Uterus (tissue), 2 donors: ENCODE measurements around the gene NMNAT3.

Experiments
- POLR2A ChIP-seq, 2 donors: fragments of 450-650 bp; IDR thresholded peaks; one replicate each; pipeline ENCODE4 v1.6.1; 2016; ENCODE audit warnings: antibody characterized with exemption in 2 of 2, mild to moderate bottlenecking in 1 of 2, moderate library complexity in 1 of 2
- TF ChIP-seq, protein P1 (sequence below), 4 experiments: fragments of 200-600 bp in 2 of 4; fragments of 450-650 bp in 2 of 4; sonication (generic) in 2 of 4; IDR thresholded peaks; one replicate each; pipeline ENCODE4 v1.5.1; 2016 to 2019; ENCODE audit warnings: antibody characterized with exemption in 4 of 4, mild to moderate bottlenecking in 2 of 4, moderate library complexity in 1 of 4

DNA sequence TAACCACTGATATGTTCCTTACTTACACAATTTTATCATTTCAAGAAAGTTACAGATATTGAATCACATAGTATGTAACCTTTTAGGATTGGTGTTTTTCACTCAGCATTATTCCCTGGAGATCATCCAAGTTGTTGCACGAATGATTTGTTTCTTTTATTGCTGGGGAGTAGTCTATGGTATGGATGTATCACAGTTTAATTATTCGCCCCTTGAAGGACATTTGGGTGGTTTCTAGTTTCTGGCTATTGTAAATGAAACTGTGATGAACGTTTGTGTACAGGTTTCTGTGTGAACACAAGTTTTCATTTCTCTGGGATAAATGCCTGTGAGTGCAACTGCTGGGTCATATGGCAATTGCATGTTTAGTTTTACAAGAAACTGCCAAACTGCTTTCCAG, 68.8 kb downstream of the NMNAT3 start:
- TF ChIP-seq, protein P1, sequence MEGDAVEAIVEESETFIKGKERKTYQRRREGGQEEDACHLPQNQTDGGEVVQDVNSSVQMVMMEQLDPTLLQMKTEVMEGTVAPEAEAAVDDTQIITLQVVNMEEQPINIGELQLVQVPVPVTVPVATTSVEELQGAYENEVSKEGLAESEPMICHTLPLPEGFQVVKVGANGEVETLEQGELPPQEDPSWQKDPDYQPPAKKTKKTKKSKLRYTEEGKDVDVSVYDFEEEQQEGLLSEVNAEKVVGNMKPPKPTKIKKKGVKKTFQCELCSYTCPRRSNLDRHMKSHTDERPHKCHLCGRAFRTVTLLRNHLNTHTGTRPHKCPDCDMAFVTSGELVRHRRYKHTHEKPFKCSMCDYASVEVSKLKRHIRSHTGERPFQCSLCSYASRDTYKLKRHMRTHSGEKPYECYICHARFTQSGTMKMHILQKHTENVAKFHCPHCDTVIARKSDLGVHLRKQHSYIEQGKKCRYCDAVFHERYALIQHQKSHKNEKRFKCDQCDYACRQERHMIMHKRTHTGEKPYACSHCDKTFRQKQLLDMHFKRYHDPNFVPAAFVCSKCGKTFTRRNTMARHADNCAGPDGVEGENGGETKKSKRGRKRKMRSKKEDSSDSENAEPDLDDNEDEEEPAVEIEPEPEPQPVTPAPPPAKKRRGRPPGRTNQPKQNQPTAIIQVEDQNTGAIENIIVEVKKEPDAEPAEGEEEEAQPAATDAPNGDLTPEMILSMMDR (IDR thresholded peaks at IDR 0.05), result no peak
- no peak for TF ChIP-seq POLR2A (IDR thresholded peaks at IDR 0.05)
